NCI-H2107 treated with DMSO at 0.1 percent for 48 hours (cell line): ENCODE data around the gene UBR3.
"Not testable (repeated sequence)": the region's sequence is repeated elsewhere in the genome, so short reads cannot be mapped to it uniquely, and the experiment has no call there.

Experiments
- DNase-seq: peaks from one replicate; lab custom pipeline; 2025; ENCODE audit not compliant: unreplicated experiment; lab: John Stamatoyannopoulos, UW

Gene UBR3

DNA sequence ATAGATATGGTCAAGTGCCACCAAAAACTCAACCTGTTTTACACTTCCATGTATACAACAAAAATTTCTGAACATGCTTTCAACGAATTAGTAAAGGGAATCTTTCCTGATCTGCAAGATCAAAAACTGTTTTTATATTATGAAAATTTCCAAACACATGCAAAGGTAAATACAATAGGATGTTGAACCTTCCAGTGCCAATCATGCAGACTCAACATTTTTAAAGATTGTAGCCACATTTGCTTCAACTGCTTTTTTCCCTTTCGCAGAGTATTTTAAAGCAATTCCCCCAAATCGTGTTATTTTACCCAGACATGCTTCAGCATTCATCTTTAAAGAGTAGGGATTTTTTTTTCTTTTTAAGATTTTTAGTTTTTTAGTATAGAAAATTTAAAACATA is 40.3 kb downstream of the UBR3 start:
- DNase-seq: no peak

DNA sequence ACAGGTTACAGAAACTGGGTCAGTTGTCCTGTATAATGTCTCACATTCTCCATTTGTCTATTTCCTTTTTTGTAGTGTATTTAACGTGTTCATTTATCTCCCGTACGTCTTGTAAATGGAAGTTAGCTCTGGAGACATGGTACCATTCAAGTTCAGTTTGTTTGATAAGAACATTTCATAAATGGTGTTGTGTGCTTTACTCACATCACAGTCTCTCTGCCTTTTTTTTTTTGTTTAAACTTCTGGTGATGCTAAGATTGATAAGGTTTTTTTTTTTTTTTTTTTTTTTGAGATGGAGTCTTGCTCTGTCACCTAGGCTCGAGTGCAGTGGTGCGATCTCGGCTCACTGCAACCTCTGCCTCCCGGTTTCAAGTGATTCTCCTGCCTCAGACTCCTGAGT is 41.7 kb downstream of the UBR3 start:
- DNase-seq: no peak

DNA sequence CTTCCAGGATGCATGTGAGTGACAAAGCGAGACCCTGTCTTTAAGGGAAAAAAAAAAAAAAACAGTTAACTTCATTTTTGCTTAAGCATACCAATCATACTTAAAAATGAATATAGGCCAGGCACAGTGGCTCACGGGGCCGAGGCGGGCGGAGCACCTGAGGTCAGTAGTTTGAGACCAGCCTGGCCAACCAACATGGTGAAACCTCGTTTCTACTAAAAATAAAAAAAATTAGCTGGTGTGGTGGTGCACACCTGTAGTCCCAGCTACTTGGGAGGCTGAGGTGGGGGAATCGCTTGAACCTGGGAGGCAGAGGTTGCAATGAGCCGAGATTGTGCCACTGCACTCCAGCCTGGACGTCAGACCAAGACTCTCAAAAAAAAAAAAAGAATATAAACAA is 44.1 kb downstream of the UBR3 start:
- not testable (repeated sequence) for DNase-seq

DNA sequence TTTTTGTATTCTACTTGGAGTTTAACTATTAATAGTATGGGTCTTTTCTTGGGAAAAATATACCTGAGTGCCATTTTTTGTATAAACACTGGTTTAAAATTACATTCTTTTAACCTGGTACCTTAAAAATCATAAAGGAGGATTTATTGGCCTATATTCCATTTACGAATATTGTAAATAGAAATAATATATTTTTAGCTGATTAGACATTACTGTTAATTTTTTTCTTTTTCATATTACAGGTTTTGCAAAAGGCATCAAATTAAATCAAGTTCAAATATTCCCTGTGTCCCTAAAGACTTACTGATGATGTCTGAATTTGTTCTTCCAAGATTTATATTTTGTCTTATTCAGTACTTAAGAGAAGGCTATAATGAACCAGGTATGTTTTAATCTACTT is 44.7 kb downstream of the UBR3 start:
- no peak for DNase-seq

DNA sequence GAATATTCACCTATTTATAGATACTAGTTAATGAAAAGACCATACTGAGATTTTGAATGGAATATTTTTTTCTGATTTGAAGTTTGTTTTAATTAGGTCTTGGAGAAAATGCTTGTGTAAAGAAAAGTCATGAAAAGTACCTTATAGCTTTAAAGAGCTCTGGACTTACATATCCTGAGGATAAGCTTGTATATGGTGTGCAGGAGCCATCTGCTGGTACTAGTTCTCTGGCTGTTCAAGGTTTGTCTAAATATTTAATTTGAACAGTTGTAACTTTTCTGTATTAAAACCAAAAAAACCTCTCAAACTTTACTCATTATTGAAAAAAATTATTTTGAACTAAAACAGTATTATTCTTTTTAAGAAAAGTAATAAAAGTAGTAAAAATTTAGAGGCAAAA is 50.1 kb downstream of the UBR3 start:
- no peak for DNase-seq

DNA sequence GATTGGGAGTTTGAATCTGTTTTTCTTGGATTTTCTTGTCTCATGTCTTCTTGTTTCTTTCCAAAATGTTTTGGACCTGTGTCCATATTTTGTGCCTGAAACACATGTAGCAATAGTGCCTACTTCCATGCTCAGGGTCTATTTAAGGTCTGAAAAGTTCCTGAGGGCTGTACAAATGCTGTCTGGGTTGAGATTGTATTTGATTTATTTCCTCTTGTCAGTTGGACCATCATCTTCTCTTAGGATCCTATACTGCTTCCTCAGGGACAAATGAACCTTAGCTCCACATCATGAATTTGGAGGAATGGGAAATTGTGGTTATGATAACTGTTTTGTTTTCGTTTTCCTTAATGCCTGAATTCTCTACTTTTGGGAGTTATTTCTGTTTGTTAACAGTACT is 59.9 kb downstream of the UBR3 start:
- DNase-seq: no peak

DNA sequence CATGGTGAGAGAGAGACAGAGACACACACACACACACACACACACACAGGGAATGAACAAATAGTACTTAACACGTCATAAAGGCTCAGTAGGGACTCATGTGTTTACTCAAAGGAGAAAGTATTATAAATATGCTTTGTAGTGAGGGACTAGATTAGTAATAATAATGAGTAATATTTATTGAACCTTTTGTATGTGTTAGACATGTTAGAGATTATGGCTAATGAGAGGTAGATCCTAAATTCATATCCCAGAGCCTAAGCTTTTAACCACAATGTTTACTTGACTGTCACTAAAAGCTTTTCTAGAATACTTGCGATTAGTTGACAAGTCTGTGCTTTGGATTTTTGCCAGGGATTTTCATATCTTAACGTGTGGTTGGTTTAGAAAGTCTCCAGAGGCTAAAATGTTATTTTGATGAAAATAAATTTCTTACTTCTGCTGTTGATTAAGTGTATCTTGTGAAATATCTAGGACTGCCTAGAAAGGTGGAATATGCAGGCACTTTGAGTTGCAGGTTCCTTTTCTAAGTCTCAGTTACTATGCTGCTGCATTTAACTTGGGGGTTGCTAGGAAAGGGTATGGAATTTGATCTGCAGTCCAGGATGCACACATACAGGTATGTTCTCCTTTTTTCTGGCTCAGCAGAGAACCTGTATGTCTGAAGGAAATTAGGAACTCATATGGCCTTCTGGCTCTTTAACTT is 64.5 kb downstream of the UBR3 start:
- peak; percentile 88 for DNase-seq

DNA sequence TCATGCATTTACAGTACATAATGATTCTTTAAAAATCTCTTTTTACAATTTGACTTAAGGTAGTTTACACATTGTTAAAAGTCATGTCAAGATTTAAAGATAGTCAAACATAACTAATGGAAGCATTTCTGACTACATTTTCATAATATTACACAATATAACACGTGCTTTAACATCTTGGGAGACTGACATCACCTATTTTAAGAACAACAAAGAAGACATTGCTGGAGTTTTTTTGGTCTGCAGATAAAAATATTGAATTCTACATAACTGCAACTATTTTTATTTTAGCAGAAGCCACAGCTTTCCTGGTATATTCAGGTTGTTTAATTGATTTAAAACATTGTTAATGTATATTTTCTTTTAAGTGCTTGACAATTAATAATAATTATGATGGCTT is 65.7 kb downstream of the UBR3 start:
- DNase-seq: no peak

DNA sequence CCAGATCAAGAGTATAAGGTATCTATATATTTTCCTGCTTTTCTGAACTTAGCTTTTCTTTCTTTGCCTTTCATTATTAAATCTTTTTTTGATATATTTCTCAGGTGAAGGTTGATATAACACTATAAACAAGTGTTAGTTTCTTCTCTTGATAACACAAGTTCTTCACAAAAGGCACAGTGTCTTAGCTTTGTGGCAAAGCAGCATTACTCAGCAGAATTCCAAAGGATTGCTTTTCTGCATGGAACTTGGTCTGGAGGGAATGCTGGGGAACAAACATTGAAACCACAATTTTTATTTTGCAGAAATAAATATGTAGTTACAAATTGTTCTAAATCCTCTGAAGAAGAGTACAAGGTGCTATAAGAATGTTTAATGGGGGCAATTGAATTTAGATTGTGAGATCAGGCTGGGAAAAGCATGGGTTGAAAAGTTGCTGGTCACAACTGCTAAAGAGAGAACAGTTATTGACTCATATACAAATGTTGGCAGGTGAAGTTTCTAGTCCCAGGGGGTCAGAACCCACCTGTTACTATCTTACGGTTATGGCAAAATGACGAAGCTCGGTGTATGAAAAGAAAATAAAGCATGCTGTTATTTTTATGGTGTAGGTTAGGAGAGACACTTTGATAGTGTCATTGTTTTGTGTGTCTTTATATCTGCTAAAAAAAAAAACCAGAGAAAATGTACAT is 68.2 kb downstream of the UBR3 start:
- DNase-seq: no peak

DNA sequence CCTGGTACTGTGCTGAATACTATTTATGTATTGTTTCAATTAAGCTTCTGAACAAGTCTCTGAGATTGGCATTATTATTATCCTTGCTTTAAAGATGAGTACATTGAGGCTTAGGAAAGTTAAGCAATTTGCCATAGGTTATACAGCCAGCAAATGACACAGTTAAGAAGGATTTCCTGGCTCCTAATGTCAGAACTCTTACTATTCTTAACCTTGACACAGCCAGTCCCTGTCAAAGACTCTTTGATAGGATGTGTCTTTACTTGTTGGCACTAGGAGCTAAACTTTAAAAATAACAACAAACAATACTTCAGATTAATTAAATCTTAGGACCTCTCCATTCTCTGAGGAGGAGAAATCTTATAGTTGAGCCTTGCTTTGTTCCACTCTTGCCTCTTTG is 70.6 kb downstream of the UBR3 start:
- no peak for DNase-seq

DNA sequence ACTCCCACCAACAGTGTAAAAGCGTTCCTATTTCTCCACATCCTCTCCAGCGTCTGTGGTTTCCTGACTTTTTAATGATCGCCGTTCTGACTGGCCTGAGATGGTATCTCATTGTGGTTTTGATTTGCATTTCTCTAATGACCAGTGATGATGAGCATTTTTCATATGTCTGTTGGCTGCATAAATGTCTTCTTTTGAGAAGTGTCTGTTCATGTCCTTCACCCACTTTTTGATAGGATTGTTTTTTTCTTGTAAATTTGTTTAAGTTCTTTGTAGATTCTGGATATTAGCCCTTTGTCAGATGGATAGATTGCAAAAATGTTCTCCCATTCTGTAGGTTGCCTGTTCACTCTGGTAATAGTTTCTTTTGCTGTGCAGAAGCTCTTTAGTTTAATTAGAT is 72.8 kb downstream of the UBR3 start:
- not testable (repeated sequence) for DNase-seq

DNA sequence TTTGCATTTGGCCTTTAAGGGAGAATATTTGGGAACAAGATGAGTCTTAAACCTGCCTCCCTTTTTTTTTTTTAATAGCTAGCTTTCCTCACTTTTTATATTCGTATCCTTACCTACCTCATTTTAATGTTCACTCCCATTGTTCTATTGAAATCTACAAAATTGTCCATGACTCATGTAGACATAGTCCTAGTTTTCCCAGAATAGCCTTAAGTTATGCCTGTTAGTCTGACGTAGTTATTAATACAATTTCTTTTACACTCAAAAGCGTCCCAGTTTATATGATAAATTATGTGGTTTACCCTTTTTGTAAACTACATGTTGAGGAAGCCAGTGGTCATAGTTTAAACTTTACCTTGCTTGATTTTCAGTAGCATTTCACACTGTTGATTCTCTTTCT is 73.4 kb downstream of the UBR3 start:
- DNase-seq: no peak

DNA sequence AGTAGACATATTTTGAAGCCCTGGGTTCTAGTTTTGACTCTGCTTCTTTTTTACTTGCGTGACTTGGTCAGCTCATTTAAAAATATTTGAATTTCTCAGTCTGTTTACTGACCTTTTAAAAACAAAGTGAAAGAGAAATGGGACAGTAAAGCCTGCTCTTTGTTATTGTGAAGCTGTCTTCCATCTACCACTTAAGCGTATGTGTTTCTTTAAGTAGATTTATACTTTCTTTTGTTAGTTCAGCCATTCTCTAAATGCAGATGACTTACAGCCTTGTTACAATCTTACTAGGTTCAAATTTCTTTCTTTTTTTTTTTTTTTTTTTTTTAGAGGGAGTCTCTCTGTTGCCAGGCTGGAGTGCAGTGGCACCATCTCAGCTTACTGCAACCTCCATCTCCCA is 79.5 kb downstream of the UBR3 start:
- no peak for DNase-seq

DNA sequence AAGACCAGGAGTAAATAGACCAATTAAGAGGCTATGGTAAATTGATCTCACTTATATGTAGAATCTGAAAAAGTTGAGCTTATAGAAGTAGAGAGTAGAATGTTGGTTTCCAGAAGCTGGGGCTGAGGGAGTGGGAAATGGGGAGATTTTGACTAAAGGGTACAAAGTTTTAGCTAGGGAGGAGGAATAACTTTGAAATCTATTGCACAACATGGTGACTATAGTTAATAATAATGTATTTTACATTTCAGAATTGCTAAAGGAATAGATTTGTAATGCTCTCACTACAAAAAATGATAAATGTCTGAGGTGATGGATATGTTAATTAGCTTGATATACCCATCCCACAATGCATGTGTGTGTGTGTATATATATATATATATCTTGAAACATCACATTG is 82.1 kb downstream of the UBR3 start:
- DNase-seq: no peak

DNA sequence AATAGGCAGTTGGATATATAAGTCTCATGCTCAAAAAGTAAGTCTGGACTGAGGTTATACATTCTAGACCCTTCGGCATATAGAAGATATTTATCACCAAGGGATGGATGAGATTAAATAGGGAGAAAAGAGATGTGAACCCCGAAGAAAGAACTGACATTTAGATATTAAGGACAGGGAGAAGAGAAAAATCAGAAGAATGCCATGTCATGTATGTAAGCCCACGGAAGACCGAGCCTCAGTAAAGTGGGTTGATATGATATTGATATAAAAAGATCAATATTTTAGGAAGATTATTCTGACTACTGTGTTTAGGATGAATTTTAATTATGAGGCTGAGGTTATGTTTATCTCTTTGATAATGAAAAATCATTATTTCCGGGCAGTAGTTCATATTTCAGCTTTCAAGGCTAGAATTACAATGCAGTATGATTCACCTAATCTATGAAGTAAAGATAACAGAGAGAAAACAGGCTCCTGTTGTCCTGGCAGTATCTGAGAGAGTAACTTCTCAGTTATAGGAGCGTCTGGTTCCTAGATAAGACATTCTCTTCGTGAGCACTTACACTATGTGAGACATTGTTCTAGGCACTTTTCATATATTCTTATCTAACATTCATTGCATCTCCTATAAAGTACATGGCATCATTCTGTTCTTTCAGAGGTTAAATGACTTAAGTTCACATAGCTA is 83.0 kb downstream of the UBR3 start:
- DNase-seq: no peak

DNA sequence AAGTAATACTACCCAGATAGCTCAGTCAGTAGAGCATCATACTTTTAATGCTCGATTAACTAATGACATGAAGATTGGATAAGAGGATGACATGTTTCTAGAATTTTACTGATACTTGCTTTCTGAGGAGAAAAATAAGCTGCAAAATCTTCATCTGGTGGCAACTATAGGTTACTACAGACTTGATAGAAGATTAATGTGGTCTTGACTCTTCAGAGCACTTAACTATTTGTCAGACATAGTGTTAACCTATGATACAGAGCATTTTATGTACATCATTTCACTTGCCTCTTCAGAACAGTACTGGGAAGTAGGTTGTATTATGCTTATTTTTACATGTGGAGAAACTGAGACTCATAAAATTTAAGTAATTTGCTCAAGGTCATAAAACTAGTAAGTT is 83.9 kb downstream of the UBR3 start:
- DNase-seq: no peak

DNA sequence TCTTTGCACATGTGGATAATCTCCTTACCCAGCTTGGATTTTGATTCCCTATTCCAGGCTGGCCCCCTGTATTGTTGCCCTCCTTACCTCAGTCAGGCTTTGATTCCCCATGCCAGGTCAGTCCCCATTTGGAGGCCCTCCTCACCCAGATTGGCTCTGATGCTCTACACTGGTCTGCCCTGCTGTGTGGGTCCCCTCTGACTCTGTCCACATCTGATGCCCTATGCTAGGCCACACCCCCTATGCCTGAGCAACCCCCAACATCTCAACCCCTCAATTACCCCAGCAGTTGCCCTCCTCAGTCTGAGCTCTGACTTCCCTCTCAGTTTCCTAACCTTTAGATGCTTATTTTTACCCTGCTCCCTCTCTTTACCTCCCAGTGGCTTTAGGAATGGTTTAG is 89.4 kb downstream of the UBR3 start:
- no peak for DNase-seq

DNA sequence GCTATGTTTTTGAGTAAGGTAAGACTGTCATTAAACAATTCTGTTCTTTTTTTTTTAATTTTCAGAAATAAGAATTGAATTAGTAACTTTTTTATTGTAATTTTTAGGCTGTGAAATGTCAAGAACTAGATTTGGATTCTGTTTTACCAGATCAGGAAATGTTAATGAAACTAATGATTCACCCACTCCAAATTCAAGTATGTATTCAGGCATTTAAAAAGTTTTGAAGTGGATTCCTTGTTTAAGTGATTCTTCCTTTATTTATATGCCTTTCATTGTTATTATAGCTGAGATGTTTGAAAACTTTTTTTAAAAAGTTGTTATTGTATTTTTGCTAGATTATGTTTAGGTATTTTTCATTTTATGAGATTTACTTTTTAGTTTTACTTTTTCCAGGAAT is 96.7 kb downstream of the UBR3 start:
- no peak for DNase-seq

DNA sequence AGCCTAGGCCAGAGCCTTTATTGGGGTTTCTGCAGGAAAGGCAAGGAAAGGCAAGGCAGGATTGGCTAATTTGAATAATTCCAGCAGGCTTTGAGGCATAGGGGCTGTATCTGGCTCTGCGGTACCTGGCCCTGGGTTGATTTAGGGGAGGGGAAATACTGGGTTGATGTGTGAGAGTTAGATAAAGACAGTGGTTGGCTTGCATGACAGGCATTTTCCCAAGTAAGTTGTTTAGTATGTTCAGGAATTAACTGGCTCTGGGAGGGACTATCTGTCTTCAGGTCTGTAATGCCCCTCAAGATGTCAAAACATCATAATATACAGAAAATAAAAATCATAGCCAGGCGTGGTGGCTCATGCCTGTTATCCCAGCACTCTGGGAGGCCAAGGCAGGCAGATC is 98.7 kb downstream of the UBR3 start:
- no peak for DNase-seq

DNA sequence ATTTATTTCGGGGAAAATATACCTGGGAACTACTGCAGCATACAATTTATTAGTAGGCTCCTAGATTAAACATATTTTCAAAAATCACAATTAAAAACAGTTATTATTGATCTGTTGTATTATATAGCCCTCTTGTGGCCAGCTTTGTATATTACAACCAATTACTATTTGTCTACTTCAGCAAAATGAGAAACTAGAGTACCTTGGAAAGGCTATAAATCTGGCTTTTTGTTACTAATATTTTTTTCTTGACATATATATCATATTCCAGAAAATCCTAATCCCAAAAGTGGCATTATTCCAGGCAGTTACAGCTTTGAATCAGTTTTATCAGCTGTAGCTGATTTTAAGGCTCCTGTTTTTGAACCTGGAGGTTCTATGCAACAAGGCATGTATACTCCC is 101.2 kb downstream of the UBR3 start:
- DNase-seq: no peak

DNA sequence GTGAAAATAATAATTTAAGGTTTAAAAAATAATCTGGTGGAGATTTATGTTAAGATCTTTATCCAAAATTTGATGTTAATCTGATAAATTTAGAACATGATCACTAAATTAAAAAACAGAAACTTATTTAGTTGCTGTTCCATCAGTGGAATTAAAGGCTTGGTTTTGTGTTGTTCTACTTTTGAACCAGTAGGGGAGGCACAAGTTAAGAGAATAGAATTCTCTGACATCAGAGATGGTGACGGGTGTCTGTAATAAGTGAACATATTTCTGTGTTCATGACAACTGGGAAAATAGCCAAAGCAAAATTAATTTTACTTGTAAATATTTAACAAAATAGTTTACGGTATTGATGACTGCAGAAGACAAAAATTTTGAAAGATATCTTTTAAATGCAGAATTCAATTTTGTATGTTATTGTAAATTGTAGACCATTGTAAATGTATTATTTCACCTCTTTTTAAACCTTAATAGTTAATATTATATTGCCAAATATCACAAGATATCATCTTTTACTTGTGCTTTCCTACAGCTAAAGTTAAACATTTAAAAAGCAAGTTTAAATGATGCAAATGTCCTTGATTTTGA is 106.0 kb downstream of the UBR3 start:
- no peak for DNase-seq

DNA sequence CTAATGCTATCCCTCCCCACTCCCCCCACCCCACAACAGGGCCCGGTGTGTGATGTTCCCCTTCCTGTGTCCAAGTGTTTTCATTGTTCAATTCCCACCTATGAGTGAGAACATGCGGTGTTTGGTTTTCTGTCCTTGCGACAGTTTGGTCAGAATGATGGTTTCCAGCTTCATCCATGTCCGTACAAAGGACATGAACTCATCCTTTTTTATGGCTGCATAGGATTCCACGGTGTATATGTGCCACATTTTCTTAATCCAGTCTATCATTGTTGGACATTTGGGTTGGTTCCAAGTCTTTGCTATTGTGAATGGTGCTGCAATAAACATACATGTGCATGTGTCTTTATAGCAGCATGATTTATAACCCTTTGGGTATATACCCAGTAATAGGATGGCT is 109.4 kb downstream of the UBR3 start:
- not testable (repeated sequence) for DNase-seq
